Lower lobe of right lung (tissue), 2 donors: Measurements from ENCODE around the gene TP53BP2. TPM values are rescaled to one million over a fixed set of nuclear protein-coding genes. Genes with fewer than 3 reads are reported as not detected.

Experiments
- ATAC-seq, 2 donors: fragments of 200-7000 bp; cut with Tn5 transposase; one replicate each; pipeline ENCODE4 v1.9.1; 2020 to 2022; ENCODE audit warnings: mild to moderate bottlenecking in 2 of 2, moderate library complexity in 2 of 2
- DNase-seq: peaks from one replicate; pipeline ENCODE4 v3.0.0-alpha.2; 2020
- H3K27ac ChIP-seq: fragments of 200-600 bp; one replicate; pipeline ENCODE4 v1.8.0; 2022
- H3K27me3 ChIP-seq: fragments of 200-600 bp; one replicate; pipeline ENCODE4 v1.8.0; 2022; ENCODE audit warnings: low read depth
- H3K36me3 ChIP-seq: fragments of 200-600 bp; one replicate; pipeline ENCODE4 v1.8.0; 2022; ENCODE audit warnings: mild to moderate bottlenecking
- H3K4me1 ChIP-seq: fragments of 200-600 bp; one replicate; pipeline ENCODE4 v1.8.0; 2022
- H3K4me3 ChIP-seq: fragments of 200-600 bp; one replicate; pipeline ENCODE4 v1.8.0; 2022; ENCODE audit warnings: mild to moderate bottlenecking
- H3K9me3 ChIP-seq: fragments of 200-600 bp; one replicate; pipeline ENCODE4 v1.8.0; 2022
- CTCF ChIP-seq: fragments of 200-600 bp; IDR thresholded peaks from one replicate; pipeline ENCODE4 v1.8.0; 2022; ENCODE audit warnings: antibody characterized with exemption, mild to moderate bottlenecking
- intact Hi-C: fragments of 100-400 bp; cut with DNase I; formaldehyde crosslinking; loops from one replicate; pipeline ENCODE4 v1.11.0; 2022
- total RNA-seq: library from RNA; stranded (reverse); fragmentation: NEBNext Ultra II Directional; extraction: Animal tissue kit (Norgen Biotek cat#: 25700); gene quantifications from one replicate; pipeline ENCODE4 v1.2.1, GENCODE V29; 2021
- donor health status: DM: no; HTN: yes; CAD: no; lungs with severe emphysema.

The TP53BP2 gene
- total RNA-seq, 1 donor from 2014 or later, result 59.1 TPM

- Histone ChIP-seq H3K9me3 (no peaks in the 10 kb centered on the region), H3K4me3 (no peak overlapping the region), H3K27ac (no peak overlapping the region), H3K36me3 (peaks cover 95% of the 10 kb centered on the region), H3K27me3 (no peaks in the 10 kb centered on the region), H3K4me1 (no peaks in the 10 kb centered on the region)
- no peak for ATAC-seq
- no peak for DNase-seq
- intact Hi-C loops, result no loop called here
- no peak for TF ChIP-seq CTCF
Observed at GRCh38 chr1:223796210-223796609, 49.5 kb downstream of the TP53BP2 start.

- Histone ChIP-seq H3K4me3 (no peak overlapping the region), H3K4me1 (no peaks in the 10 kb centered on the region), H3K27ac (no peak overlapping the region), H3K9me3 (no peaks in the 10 kb centered on the region), H3K27me3 (no peaks in the 10 kb centered on the region), H3K36me3 (peaks cover 95% of the 10 kb centered on the region)
- no peak for TF ChIP-seq CTCF
- intact Hi-C loops, result no loop called here
- ATAC-seq (no peak), DNase-seq (no peak)
Observed at GRCh38 chr1:223794136-223794880, 51.4 kb downstream of the TP53BP2 start.

- DNase-seq (no peak), ATAC-seq (no peak)
- H3K9me3 ChIP-seq, result no peaks in the 10 kb centered on the region
- no peak for TF ChIP-seq CTCF
- no peaks in the 10 kb centered on the region for H3K27me3 ChIP-seq
- no peaks in the 10 kb centered on the region for H3K4me1 ChIP-seq
- no peak overlapping the region for H3K27ac ChIP-seq
- intact Hi-C loops, result no loop called here
- peaks cover 95% of the 10 kb centered on the region for H3K36me3 ChIP-seq
- no peak overlapping the region for H3K4me3 ChIP-seq
Observed at GRCh38 chr1:223793716-223794115, 52.0 kb downstream of the TP53BP2 start.

- DNase-seq (no peak), ATAC-seq (no peak)
- H3K9me3 ChIP-seq, result no peaks in the 10 kb centered on the region
- no peak for TF ChIP-seq CTCF
- intact Hi-C loops, result no loop called here
- H3K27ac ChIP-seq, result no peak overlapping the region
- H3K36me3 ChIP-seq, result peaks cover 93% of the 10 kb centered on the region
- H3K4me1 ChIP-seq, result no peaks in the 10 kb centered on the region
- no peak overlapping the region for H3K4me3 ChIP-seq
- no peaks in the 10 kb centered on the region for H3K27me3 ChIP-seq
Observed at GRCh38 chr1:223792046-223792445, 53.7 kb downstream of the TP53BP2 start.

- H3K27me3 ChIP-seq, result no peaks in the 10 kb centered on the region
- no peak overlapping the region for H3K4me3 ChIP-seq
- TF ChIP-seq CTCF, result no peak
- H3K9me3 ChIP-seq, result no peaks in the 10 kb centered on the region
- no peak overlapping the region for H3K27ac ChIP-seq
- H3K36me3 ChIP-seq, result peaks cover 84% of the 10 kb centered on the region
- no peak for ATAC-seq
- intact Hi-C loops, result no loop called here
- no peaks in the 10 kb centered on the region for H3K4me1 ChIP-seq
- no peak for DNase-seq
Observed at GRCh38 chr1:223788746-223789415, 56.9 kb downstream of the TP53BP2 start.
